Gastroesophageal sphincter (tissue), 4 donors: Measurements from ENCODE around the gene KREMEN1. TPM values are rescaled to one million over a fixed set of nuclear protein-coding genes. Genes with fewer than 3 reads are reported as not detected.

Experiments
- ATAC-seq: fragments of 150-250 bp; one replicate; pipeline ENCODE4 v1.9.1; 2016; ENCODE audit warnings: mild to moderate bottlenecking, moderate library complexity
- H3K27ac ChIP-seq, 4 donors: fragments of 200-600 bp; sonication (generic) in 3 of 4; 1 replicate in 3 of 4; 2 replicates in 1 of 4; pipeline ENCODE4 v1.5.1; 2016 to 2019
- H3K27me3 ChIP-seq: fragments of 200-600 bp; sonication (generic); one replicate; pipeline ENCODE4 v1.5.1; 2019
- H3K36me3 ChIP-seq, 2 donors: fragments of 200-600 bp; sonication (generic); one replicate each; pipeline ENCODE4 v1.5.1; 2019; ENCODE audit warnings: control low read depth in 1 of 2
- H3K4me1 ChIP-seq, 3 donors: fragments of 200-600 bp; sonication (generic); 1 replicate in 2 of 3; 2 replicates in 1 of 3; pipeline ENCODE4 v1.5.1; 2016 to 2019; ENCODE audit warnings: control low read depth in 2 of 3
- H3K4me3 ChIP-seq, 2 donors: fragments of 200-600 bp; sonication (generic); one replicate each; pipeline ENCODE4 v1.5.1; 2019; ENCODE audit warnings: mild to moderate bottlenecking in 1 of 2, moderate library complexity in 1 of 2
- H3K9me3 ChIP-seq, 3 donors: fragments of 200-600 bp; sonication (generic); one replicate each; pipeline ENCODE4 v1.5.1; 2017 to 2019; ENCODE audit warnings: control low read depth in 2 of 3
- CTCF ChIP-seq, 4 experiments: fragments of 200-600 bp in 2 of 4; fragments of 450-650 bp in 2 of 4; sonication (generic) in 1 of 4; IDR thresholded peaks; one replicate each; pipeline ENCODE4 v1.5.1; 2017 to 2019; ENCODE audit warnings: antibody characterized with exemption in 4 of 4, mild to moderate bottlenecking in 2 of 4, moderate library complexity in 2 of 4
- EP300 ChIP-seq: sonication (generic); formaldehyde crosslinking; IDR thresholded peaks from one replicate; pipeline ENCODE4 v1.6.1; 2017; ENCODE audit warnings: antibody characterized with exemption, mild to moderate bottlenecking
- POLR2A ChIP-seq, 2 donors: fragments of 450-650 bp; IDR thresholded peaks; one replicate each; pipeline ENCODE4 v1.6.1; 2017; ENCODE audit warnings: antibody characterized with exemption in 2 of 2, mild to moderate bottlenecking in 2 of 2, moderate library complexity in 1 of 2
- POLR2AphosphoS5 ChIP-seq: sonication (generic); formaldehyde crosslinking; IDR thresholded peaks from one replicate; pipeline ENCODE4 v1.6.1; 2017; ENCODE audit warnings: antibody characterized with exemption
- WGBS, 2 donors: methylation state at CpG; one replicate each; pipeline ENCODE4 v1.1.5; 2018; ENCODE audit warnings: low coverage in 1 of 2; 5-methylcytosine and 5-hydroxymethylcytosine counted together
- total RNA-seq, 4 donors: library from RNA; depleted of rRNA; stranded (reverse); fragments of >200 nt; gene quantifications; one replicate each; pipeline ENCODE4 v1.1.0, GENCODE V29; 2016

Gene KREMEN1
- total RNA-seq, 4 donors from 2014 or later, result 7.5 to 17.4 (median 10.8) TPM

- H3K27ac ChIP-seq, result peak overlapping the region in 1 of 4 donors; percentile 56
- peaks cover 3% of the 10 kb centered on the region for H3K27me3 ChIP-seq
- no peaks in the 10 kb centered on the region for H3K9me3 ChIP-seq
- TF ChIP-seq EP300, result no peak
- peak in 1 of 4 experiments; percentile 4 for TF ChIP-seq CTCF (IDR thresholded peaks at IDR 0.05)
- TF ChIP-seq POLR2AphosphoS5, result no peak
- no peak for TF ChIP-seq POLR2A (IDR thresholded peaks at IDR 0.05)
- no peaks in the 10 kb centered on the region for H3K36me3 ChIP-seq
- ATAC-seq, result no peak
- peak overlapping the region; percentile 29 to 84 for H3K4me3 ChIP-seq
- 11 to 27% methylated on average over 9 of the region's 60 CpGs for WGBS, 2 donors
- H3K4me1 ChIP-seq, result peaks cover 0 to 35% (median 12%) of the 10 kb centered on the region in 3 donors
Measured at GRCh38 chr22:29071261-29072045, 1.4 kb upstream of the KREMEN1 start.

- Histone ChIP-seq H3K27me3 (peaks cover 3% of the 10 kb centered on the region), H3K4me3 (peak overlapping the region; percentile 27 to 84), H3K4me1 (peaks cover 0 to 35% (median 12%) of the 10 kb centered on the region in 3 donors), H3K9me3 (no peaks in the 10 kb centered on the region), H3K27ac (peak overlapping the region in 2 of 4 donors; percentile 56 to 70), H3K36me3 (no peaks in the 10 kb centered on the region)
- peak; percentile 94 for ATAC-seq
- TF ChIP-seq POLR2AphosphoS5 (no peak), EP300 (no peak), POLR2A (IDR thresholded peaks at IDR 0.05) (no peak), CTCF (IDR thresholded peaks at IDR 0.05) (no peak)
- 63 to 66% methylated on average over 13 to 14 of the region's 41 CpGs for WGBS, 2 donors
Measured at GRCh38 chr22:29072193-29072978, 449 bp upstream of the KREMEN1 start.

GRCh38 chr22:29073618-29074275 is 912 bp downstream of the KREMEN1 start:
- Histone ChIP-seq H3K4me1 (peaks cover 0 to 36% (median 12%) of the 10 kb centered on the region in 3 donors), H3K27me3 (no peaks in the 10 kb centered on the region), H3K36me3 (no peaks in the 10 kb centered on the region), H3K9me3 (no peaks in the 10 kb centered on the region), H3K27ac (peak overlapping the region; percentile 2 to 84 (median 68)), H3K4me3 (peak overlapping the region; percentile 79 to 84)
- peak; percentile 37 for ATAC-seq
- WGBS, 2 donors, result 5 to 13% methylated on average over 3 of the region's 53 CpGs
- TF ChIP-seq POLR2AphosphoS5 (no peak), CTCF (IDR thresholded peaks at IDR 0.05) (no peak), EP300 (no peak), POLR2A (IDR thresholded peaks at IDR 0.05) (no peak)

- Histone ChIP-seq H3K4me3 (peak overlapping the region; percentile 79 to 84), H3K9me3 (no peaks in the 10 kb centered on the region), H3K36me3 (no peaks in the 10 kb centered on the region), H3K27me3 (no peaks in the 10 kb centered on the region), H3K4me1 (peaks cover 0 to 42% (median 12%) of the 10 kb centered on the region in 3 donors), H3K27ac (peak overlapping the region in 3 of 4 donors; percentile 65 to 84 (median 70))
- ATAC-seq, result no peak
- WGBS, 2 donors, result 48 to 76% methylated on average over 3 to 9 of the region's 10 CpGs
- TF ChIP-seq POLR2AphosphoS5 (no peak), POLR2A (IDR thresholded peaks at IDR 0.05) (no peak), CTCF (IDR thresholded peaks at IDR 0.05) (no peak), EP300 (no peak)
Measured at GRCh38 chr22:29074276-29074772, 1.5 kb downstream of the KREMEN1 start.
